Measurements from ENCODE around the gene AP2M1.

AP2M1 gene

GRCh38 chr3:184228376-184229137, 53.9 kb downstream of the AP2M1 start:
- DNase-seq (ENCODE audit: low spot score), result no peak

DNA sequence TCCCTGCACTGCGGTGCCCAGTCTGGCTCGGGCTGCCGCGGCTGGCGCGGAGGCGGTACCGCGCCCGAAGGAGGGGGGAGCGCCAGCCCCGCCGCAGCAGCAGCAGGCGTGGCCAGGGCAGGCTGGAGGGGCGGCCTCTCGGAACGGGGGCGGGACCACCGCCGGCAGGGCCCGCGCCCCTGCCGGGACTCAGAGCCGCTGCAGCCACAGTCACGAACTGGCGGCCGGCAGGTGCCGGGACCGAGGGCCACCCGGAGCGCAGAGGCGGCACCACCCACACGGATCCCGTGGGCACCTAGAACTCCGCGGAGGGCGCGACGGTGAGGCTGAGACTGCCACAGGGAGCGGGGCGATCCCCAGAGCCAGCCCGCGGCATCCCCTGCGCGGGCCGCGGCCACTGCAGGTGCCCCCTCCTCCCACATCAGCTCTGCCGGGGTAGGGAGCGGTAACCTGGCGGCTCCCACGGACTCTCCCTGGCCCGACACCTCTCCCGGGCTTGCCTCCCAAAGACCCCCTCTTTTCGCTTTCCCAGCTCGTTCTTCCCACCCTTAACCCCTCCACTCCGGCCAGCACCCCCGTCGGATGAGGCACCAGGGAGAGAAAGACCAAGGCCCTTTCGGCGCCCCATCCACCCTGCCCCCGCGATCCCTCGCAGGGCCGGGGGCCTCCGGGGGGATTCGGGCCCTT, 54.9 kb downstream of the AP2M1 start, which contains the start of gene VWA5B2:
VWA5B2 (plus strand) TSS at position 192 of the 687 bp plus-strand sequence. CDS start 944 bp downstream, outside the sequence.
- DNase-seq (ENCODE audit: low spot score), result no peak

DNA sequence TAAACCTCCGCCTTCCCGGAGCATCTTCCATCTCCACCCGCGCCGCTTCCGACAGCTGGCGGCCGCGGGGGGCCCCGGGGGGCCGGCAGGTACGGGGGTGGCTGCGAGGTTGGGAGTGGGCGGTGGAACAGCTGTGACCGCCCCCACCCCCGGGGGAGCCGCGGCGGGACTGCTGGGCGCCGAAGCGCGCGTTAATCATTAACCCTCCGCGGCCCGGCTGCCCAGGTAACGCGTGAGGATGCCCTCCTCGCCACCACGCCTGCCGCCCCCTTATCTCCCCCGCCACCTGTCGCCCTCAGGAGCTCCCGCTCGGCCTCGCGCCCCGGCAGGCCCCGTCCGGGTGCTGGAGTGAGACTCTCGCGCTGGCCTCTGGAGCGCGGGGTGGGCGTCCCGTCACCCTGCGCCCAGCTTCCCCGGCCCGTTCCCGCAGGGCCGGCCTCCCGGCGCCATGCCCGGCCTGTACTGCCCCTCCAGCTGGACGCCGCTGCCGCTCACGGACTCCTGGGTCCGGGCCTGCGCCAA, 55.5 kb downstream of the AP2M1 start:
- no peak for DNase-seq (ENCODE audit: low spot score)

GRCh38 chr3:184230603-184231528, 56.2 kb downstream of the AP2M1 start:
- no peak for DNase-seq (ENCODE audit: low spot score)

DNA sequence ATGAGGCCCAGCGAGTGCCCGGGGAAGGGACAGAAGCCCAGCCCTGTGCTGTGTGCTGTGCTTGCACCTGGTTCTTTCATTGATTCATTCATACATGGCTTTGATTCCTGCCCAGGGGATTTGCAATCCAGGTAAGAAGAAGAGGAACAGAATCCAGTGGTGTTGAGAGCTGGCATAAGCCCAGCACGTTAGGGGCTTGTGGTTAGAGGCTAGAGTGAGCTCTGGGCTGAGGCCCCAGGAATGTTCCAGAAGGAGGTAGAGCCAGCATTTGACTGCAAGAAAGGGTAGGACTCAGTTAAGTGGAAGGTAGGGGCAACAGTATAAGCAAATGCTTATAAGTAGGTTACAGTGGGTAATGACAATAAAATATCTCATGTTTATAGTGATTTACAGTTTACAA, 57.0 kb downstream of the AP2M1 start:
- no peak for DNase-seq (ENCODE audit: low spot score)

- no peak for DNase-seq (ENCODE audit: low spot score)
These were observed 58.6 kb downstream of the AP2M1 start for GRCh38 chr3:184233127-184233843.

All from kidney capillary endothelial cell (primary cell).